Prostate gland (tissue), 2 donors: ENCODE measurements around the gene JDP2.

Experiments
- CTCF ChIP-seq, 4 experiments: fragments of 200-600 bp in 2 of 4; fragments of 450-650 bp in 2 of 4; sonication (generic) in 2 of 4; IDR thresholded peaks; 1 replicate in 3 of 4; 2 replicates in 1 of 4; pipeline ENCODE4 v1.5.1; 2016 to 2019; ENCODE audit warnings: antibody characterized with exemption in 4 of 4, mild to moderate bottlenecking in 2 of 4, moderate library complexity in 2 of 4
- POLR2A ChIP-seq: fragments of 450-650 bp; IDR thresholded peaks from one replicate; pipeline ENCODE4 v1.6.1; 2016; ENCODE audit warnings: antibody characterized with exemption, mild to moderate bottlenecking
- POLR2AphosphoS5 ChIP-seq: sonication (generic); formaldehyde crosslinking; IDR thresholded peaks from one replicate; pipeline ENCODE4 v1.6.1; 2017; ENCODE audit warnings: antibody characterized with exemption

- TF ChIP-seq CTCF (IDR thresholded peaks at IDR 0.05) (no peak), POLR2A (no peak), POLR2AphosphoS5 (no peak)
These were observed 32.0 kb upstream of the JDP2 start for GRCh38 chr14:75395862-75396261.
